GM19351 (cell line): ENCODE measurements around the gene SIX1.

Experiments used
- ATAC-seq: cut with Tn5 transposase; IDR thresholded peaks from one replicate; pipeline ENCODE4 v1.9.1; 2021; ENCODE audit warnings: mild to moderate bottlenecking, moderate library complexity; ENCODE audit not compliant: unreplicated experiment

Gene SIX1

GRCh38 chr14:60655898-60656685, 6.8 kb upstream of the SIX1 start:
- ATAC-seq: no peak

GRCh38 chr14:60655119-60655897, 6.0 kb upstream of the SIX1 start:
- no peak for ATAC-seq

- ATAC-seq: no peak
Measured at GRCh38 chr14:60654334-60654821, 5.1 kb upstream of the SIX1 start.

- no peak for ATAC-seq
Measured at GRCh38 chr14:60653701-60654161, 4.5 kb upstream of the SIX1 start.

GRCh38 chr14:60652674-60653651, 3.7 kb upstream of the SIX1 start:
- no peak for ATAC-seq

- no peak for ATAC-seq
Measured at GRCh38 chr14:60651796-60652673, 2.8 kb upstream of the SIX1 start.

GRCh38 chr14:60651086-60651795, 2.0 kb upstream of the SIX1 start:
- ATAC-seq: no peak

GRCh38 chr14:60650373-60650961, 1.2 kb upstream of the SIX1 start:
- ATAC-seq: no peak

GRCh38 chr14:60649875-60650372, 647 bp upstream of the SIX1 start:
- no peak for ATAC-seq

GRCh38 chr14:60648249-60648933, 886 bp downstream of the SIX1 start:
- no peak for ATAC-seq

GRCh38 chr14:60647837-60648248, 1.4 kb downstream of the SIX1 start:
- ATAC-seq: no peak

- no peak for ATAC-seq
Measured at GRCh38 chr14:60647081-60647836, 2.0 kb downstream of the SIX1 start.

- no peak for ATAC-seq
Measured at GRCh38 chr14:60646226-60646818, 3.0 kb downstream of the SIX1 start.

- no peak for ATAC-seq
Measured at GRCh38 chr14:60645126-60645741, 4.0 kb downstream of the SIX1 start.

- ATAC-seq: no peak
Measured at GRCh38 chr14:60644666-60645065, 4.6 kb downstream of the SIX1 start.
